ENCODE results near the gene MICAL2. TPM values are rescaled to one million over a fixed set of nuclear protein-coding genes. Genes with fewer than 3 reads are reported as not detected.

MICAL2 gene
- total and polyA plus RNA-seq, 10 of the 15 experiments (the other 5 are each of a cell fraction or from before 2014, with no cell fraction given): 0.90 to 5.6 (median 2.4) TPM

- TF ChIP-seq MLLT1 (IDR thresholded peaks at IDR 0.05): no peak
- no peak for TF ChIP-seq BCL3 (IDR thresholded peaks at IDR 0.05; ENCODE audit: borderline replicate concordance, insufficient read depth, low read depth, low read length, poor library complexity, severe bottlenecking)
- no peak for TF ChIP-seq EP300 (IDR thresholded peaks at IDR 0.05; ENCODE audit: borderline replicate concordance in 1 of 2, control insufficient read depth in 1 of 2, low read depth in 2 of 2, low read length in 2 of 2)
- TF ChIP-seq BHLHE40 (IDR thresholded peaks at IDR 0.05; ENCODE audit: borderline replicate concordance in 1 of 2, low read depth in 2 of 2, low read length in 1 of 2): no peak
- no peak for TF ChIP-seq RB1 (IDR thresholded peaks at IDR 0.05; ENCODE audit: borderline replicate concordance)
Observed at GRCh38 chr11:12121011-12121410, 10.6 kb downstream of the MICAL2 start (continued).

- H3K27me3 ChIP-seq (replicated peaks in 1 of 2; ENCODE audit: control insufficient read depth in 2 of 2, insufficient read depth in 2 of 2, low read length in 1 of 2): no peaks in the 10 kb centered on the region; a peak in 1 of 4 replicates
- FAIRE-seq: no peak
- in situ Hi-C loops (cut with MboI) (no loop called here), intact Hi-C loops (cut with micrococcal nuclease; ENCODE audit: unreplicated experiment) (no loop called here)
- no peaks in the 10 kb centered on the region for H3K36me3 ChIP-seq (ENCODE audit: control insufficient read depth in 2 of 2, insufficient read depth in 2 of 2, low read length in 1 of 2)
- no peak overlapping the region for H3K4me3 ChIP-seq
- no peak for TF ChIP-seq HDAC6 (IDR thresholded peaks at IDR 0.05; ENCODE audit: unreplicated experiment)
- TF ChIP-seq KAT2A (conservative IDR thresholded peaks at IDR 0.05; ENCODE audit: control insufficient read depth, low read depth, low read length): no peak
- TF ChIP-seq ZBED1 (IDR thresholded peaks at IDR 0.05; ENCODE audit: borderline replicate concordance): no peak
- WGBS (ENCODE audit: insufficient coverage, insufficient replicate concordance, low lambda C conversion rate, missing lambda C conversion rate): 36% methylated on average over 5 of the region's 5 CpGs
- BruUV-seq (replicated peaks): no TSS peak
- ChIA-PET SMC1A (ENCODE audit: uncharacterized antibody, unreplicated experiment) (interaction anchor here (1.2 to 4.9 kb wide), 4 partner anchors 12 to 117 kb away, joined by 3 to 19 read pairs (median 3); no protein-coding TSS in a partner anchor), POLR2A (interaction anchor here (0.6 kb wide), 1 partner anchor 1546 kb away, joined by 3 read pairs; no protein-coding TSS in a partner anchor), CTCF (interaction anchor here (1.0 to 3.4 kb wide), 3 partner anchors 12 to 115 kb away, joined by 5 to 23 read pairs (median 5); partner anchors contain the start of gene MICAL2), RAD21 (ENCODE audit: unreplicated experiment) (interaction anchor here (0.7 kb wide), 1 partner anchor 115 kb away, joined by 4 read pairs; no protein-coding TSS in a partner anchor)
- no peak for DNase-seq (ENCODE audit: low read depth, low spot score)
- no peak overlapping the region for H3K9ac ChIP-seq (ENCODE audit: control insufficient read depth, insufficient read depth, low read length)
- H3K79me2 ChIP-seq (ENCODE audit: control insufficient read depth, insufficient read depth, low read length): no peaks in the 10 kb centered on the region
- no peaks in the 10 kb centered on the region; the same call in 1 of the 2 replicates for H3K4me1 ChIP-seq (ENCODE audit: control insufficient read depth, insufficient read depth, low read length)
- no peak overlapping the region for H3K27ac ChIP-seq (ENCODE audit: control insufficient read depth, insufficient read depth)
- no peak overlapping the region for H2AFZ ChIP-seq (ENCODE audit: control insufficient read depth, low read depth, low read length)
- H4K20me1 ChIP-seq (ENCODE audit: control insufficient read depth, insufficient read depth): no peaks in the 10 kb centered on the region
- no peak overlapping the region for H3K4me2 ChIP-seq (ENCODE audit: control insufficient read depth, insufficient read depth)
- H3K9me3 ChIP-seq (replicated peaks; ENCODE audit: control insufficient read depth, insufficient read depth, low read length): no peaks in the 10 kb centered on the region
- no peak for ATAC-seq
Observed at GRCh38 chr11:12121517-12121916, 11.1 kb downstream of the MICAL2 start.
